Dendritic cell treated with granulocyte-macrophage colony-stimulating factor and Interleukin-4, amounts not matched to agents 40 ng/mL and 50 ng/mL, for 4 days (primary cell): ENCODE data around the gene PDGFB.

Experiments
- H3K27ac Mint-ChIP-seq: one replicate; pipeline ENCODE4 v1.8.0; 2022; ENCODE audit warnings: mild to moderate bottlenecking, mixed read lengths
- H3K27me3 Mint-ChIP-seq: one replicate; pipeline ENCODE4 v1.8.0; 2022; ENCODE audit warnings: mild to moderate bottlenecking, mixed read lengths
- H3K36me3 Mint-ChIP-seq: one replicate; pipeline ENCODE4 v1.8.0; 2022; ENCODE audit warnings: low read depth, mixed read lengths
- H3K4me1 Mint-ChIP-seq: one replicate; pipeline ENCODE4 v1.8.0; 2022; ENCODE audit warnings: low read depth, mixed read lengths
- H3K4me3 Mint-ChIP-seq: one replicate; pipeline ENCODE4 v1.8.0; 2022; ENCODE audit warnings: mild to moderate bottlenecking, moderate library complexity, mixed read lengths
- H3K9me3 Mint-ChIP-seq: one replicate; pipeline ENCODE4 v1.8.0; 2022; ENCODE audit warnings: mixed read lengths
- intact Hi-C: fragments of 100-400 bp; cut with micrococcal nuclease; formaldehyde crosslinking; loops from one replicate; pipeline ENCODE4 v1.15.0; 2022

PDGFB gene

GRCh38 chr22:39283322-39284141 lies 38.8 kb upstream of the PDGFB start:
- peak overlapping the region; percentile 20 for H3K4me3 Mint-ChIP-seq
- intact Hi-C loops = loop anchor here (5.0 kb wide), 1 partner anchor 41 kb away; the partner anchor contains the start of gene PDGFB
- peaks cover 8% of the 10 kb centered on the region for H3K9me3 Mint-ChIP-seq
- peaks cover 7% of the 10 kb centered on the region for H3K36me3 Mint-ChIP-seq
- H3K4me1 Mint-ChIP-seq = peaks cover 88% of the 10 kb centered on the region
- H3K27me3 Mint-ChIP-seq = peaks cover 8% of the 10 kb centered on the region
- peak overlapping the region; percentile 90 for H3K27ac Mint-ChIP-seq

- Mint-ChIP-seq H3K9me3 (peaks cover 8% of the 10 kb centered on the region), H3K27ac (peak overlapping the region; percentile 90), H3K4me3 (peak overlapping the region; percentile 2), H3K4me1 (peaks cover 88% of the 10 kb centered on the region), H3K27me3 (peaks cover 8% of the 10 kb centered on the region), H3K36me3 (peaks cover 7% of the 10 kb centered on the region)
- intact Hi-C loops = loop anchor here (5.0 kb wide), 1 partner anchor 40 kb away; the partner anchor contains the start of gene PDGFB
Observed at GRCh38 chr22:39282645-39283321, 38.0 kb upstream of the PDGFB start.

GRCh38 chr22:39281126-39281525 lies 36.3 kb upstream of the PDGFB start:
- peaks cover 8% of the 10 kb centered on the region for H3K27me3 Mint-ChIP-seq
- peak overlapping the region; percentile 90 for H3K27ac Mint-ChIP-seq
- H3K4me1 Mint-ChIP-seq = peaks cover 88% of the 10 kb centered on the region
- intact Hi-C loops = loop anchor here (5.0 kb wide), 1 partner anchor 39 kb away; the partner anchor contains the start of gene PDGFB
- no peak overlapping the region for H3K4me3 Mint-ChIP-seq
- peaks cover 7% of the 10 kb centered on the region for H3K36me3 Mint-ChIP-seq
- H3K9me3 Mint-ChIP-seq = peaks cover 8% of the 10 kb centered on the region

GRCh38 chr22:39280250-39280649 lies 35.5 kb upstream of the PDGFB start:
- Mint-ChIP-seq H3K36me3 (no peaks in the 10 kb centered on the region), H3K27ac (peak overlapping the region; percentile 95), H3K27me3 (peaks cover 8% of the 10 kb centered on the region), H3K4me1 (peaks cover 90% of the 10 kb centered on the region), H3K4me3 (no peak overlapping the region), H3K9me3 (peaks cover 6% of the 10 kb centered on the region)
- intact Hi-C loops = loop anchor here (5.0 kb wide), 1 partner anchor 38 kb away; the partner anchor contains the start of gene PDGFB

GRCh38 chr22:39279170-39279850 lies 34.5 kb upstream of the PDGFB start:
- peak overlapping the region; percentile 95 for H3K27ac Mint-ChIP-seq
- H3K27me3 Mint-ChIP-seq = peaks cover 8% of the 10 kb centered on the region
- intact Hi-C loops = no loop called here
- H3K36me3 Mint-ChIP-seq = no peaks in the 10 kb centered on the region
- H3K9me3 Mint-ChIP-seq = no peaks in the 10 kb centered on the region
- H3K4me3 Mint-ChIP-seq = peak overlapping the region; percentile 23
- peaks cover 90% of the 10 kb centered on the region for H3K4me1 Mint-ChIP-seq

DNA sequence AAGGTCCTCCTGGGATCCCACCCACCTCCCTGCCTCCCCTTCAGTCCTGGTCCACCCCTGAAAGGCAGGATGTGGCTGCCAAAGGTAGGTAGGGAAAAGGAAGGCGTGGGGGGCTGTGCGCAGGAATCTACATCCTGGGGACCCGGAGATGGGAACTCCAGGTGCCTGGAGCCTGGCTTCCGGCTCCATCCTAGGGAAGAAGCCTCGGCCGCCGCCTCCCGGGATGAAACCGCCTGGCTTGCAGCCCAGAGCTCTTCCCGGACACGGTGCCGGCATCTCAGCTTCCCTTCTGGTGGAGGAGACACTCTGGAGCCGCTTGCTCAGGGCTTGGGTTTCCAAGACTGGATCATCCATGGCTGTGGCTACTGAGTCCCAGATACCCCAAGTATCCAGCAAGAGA lies 33.3 kb upstream of the PDGFB start:
- Mint-ChIP-seq H3K27me3 (peaks cover 13% of the 10 kb centered on the region), H3K27ac (peak overlapping the region; percentile 95), H3K4me1 (peaks cover 90% of the 10 kb centered on the region), H3K36me3 (no peaks in the 10 kb centered on the region), H3K4me3 (peak overlapping the region; percentile 6), H3K9me3 (no peaks in the 10 kb centered on the region)
- intact Hi-C loops = no loop called here

DNA sequence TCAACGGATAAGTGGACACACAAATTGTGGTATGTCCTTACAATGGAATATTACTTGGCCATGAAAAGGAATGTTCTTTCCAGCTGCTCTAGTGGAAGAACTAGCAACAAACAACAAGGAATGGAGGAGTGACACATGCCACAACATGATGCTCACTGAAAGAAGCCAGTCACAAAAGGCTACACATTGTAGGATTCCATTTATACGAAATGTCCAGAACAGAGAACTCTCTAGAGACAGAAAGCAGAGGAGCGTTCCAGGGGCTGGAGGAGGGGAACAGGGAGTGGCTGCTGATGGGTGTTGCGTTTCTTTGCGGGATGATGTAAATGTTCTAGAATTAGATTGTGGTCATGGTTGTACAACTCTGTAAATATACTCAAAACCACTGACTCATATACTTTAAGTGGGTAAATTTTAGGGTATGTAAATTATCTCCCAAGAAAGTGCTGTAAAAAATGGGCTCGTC lies 32.4 kb upstream of the PDGFB start:
- Mint-ChIP-seq H3K27me3 (peaks cover 14% of the 10 kb centered on the region), H3K9me3 (no peaks in the 10 kb centered on the region)
- intact Hi-C loops = no loop called here

GRCh38 chr22:39276440-39277141 lies 31.8 kb upstream of the PDGFB start:
- H3K4me3 Mint-ChIP-seq = peak overlapping the region; percentile 55
- peak overlapping the region; percentile 95 for H3K27ac Mint-ChIP-seq
- H3K27me3 Mint-ChIP-seq = peaks cover 14% of the 10 kb centered on the region
- intact Hi-C loops = loop anchor here (1.0 kb wide), 1 partner anchor 10 kb away; no protein-coding TSS in a partner anchor
- peaks cover 81% of the 10 kb centered on the region for H3K4me1 Mint-ChIP-seq
- H3K36me3 Mint-ChIP-seq = no peaks in the 10 kb centered on the region
- no peaks in the 10 kb centered on the region for H3K9me3 Mint-ChIP-seq

More for the DNA sequence above, 32.4 kb upstream of the PDGFB start:
- H3K4me3 Mint-ChIP-seq = peak overlapping the region; percentile 26
- H3K36me3 Mint-ChIP-seq = no peaks in the 10 kb centered on the region
- peak overlapping the region; percentile 95 for H3K27ac Mint-ChIP-seq
- H3K4me1 Mint-ChIP-seq = peaks cover 87% of the 10 kb centered on the region

GRCh38 chr22:39275814-39276439 lies 31.1 kb upstream of the PDGFB start:
- Mint-ChIP-seq H3K4me3 (peak overlapping the region; percentile 55), H3K36me3 (no peaks in the 10 kb centered on the region), H3K27ac (peak overlapping the region; percentile 95), H3K4me1 (peaks cover 74% of the 10 kb centered on the region), H3K9me3 (no peaks in the 10 kb centered on the region), H3K27me3 (peaks cover 15% of the 10 kb centered on the region)
- intact Hi-C loops = loop anchor here (1.0 kb wide), 1 partner anchor 10 kb away; no protein-coding TSS in a partner anchor

GRCh38 chr22:39273950-39274887 lies 29.4 kb upstream of the PDGFB start:
- intact Hi-C loops = no loop called here
- Mint-ChIP-seq H3K36me3 (no peaks in the 10 kb centered on the region), H3K4me1 (peaks cover 69% of the 10 kb centered on the region), H3K27ac (peak overlapping the region; percentile 95), H3K4me3 (no peak overlapping the region), H3K9me3 (no peaks in the 10 kb centered on the region), H3K27me3 (peaks cover 8% of the 10 kb centered on the region)

GRCh38 chr22:39270792-39271191 lies 26.0 kb upstream of the PDGFB start:
- H3K4me3 Mint-ChIP-seq = no peak overlapping the region
- H3K27me3 Mint-ChIP-seq = peaks cover 7% of the 10 kb centered on the region
- H3K9me3 Mint-ChIP-seq = no peaks in the 10 kb centered on the region
- H3K4me1 Mint-ChIP-seq = peaks cover 70% of the 10 kb centered on the region
- intact Hi-C loops = no loop called here
- H3K36me3 Mint-ChIP-seq = no peaks in the 10 kb centered on the region
- peak overlapping the region; percentile 95 for H3K27ac Mint-ChIP-seq

GRCh38 chr22:39270280-39270679 lies 25.5 kb upstream of the PDGFB start:
- intact Hi-C loops = no loop called here
- H3K27ac Mint-ChIP-seq = peak overlapping the region; percentile 95
- peaks cover 70% of the 10 kb centered on the region for H3K4me1 Mint-ChIP-seq
- H3K27me3 Mint-ChIP-seq = peaks cover 7% of the 10 kb centered on the region
- H3K9me3 Mint-ChIP-seq = no peaks in the 10 kb centered on the region
- no peak overlapping the region for H3K4me3 Mint-ChIP-seq
- no peaks in the 10 kb centered on the region for H3K36me3 Mint-ChIP-seq
